Bone marrow (tissue), 2 donors: ENCODE data around the gene AHCYL1.

ENCODE experiments used
- DNase-seq, 2 donors: peaks; one replicate each; lab custom pipeline; 2025; lab: John Stamatoyannopoulos, UW

AHCYL1 gene

GRCh38 chr1:109976762-109977161 lies 7.8 kb upstream of the AHCYL1 start:
- DNase-seq = no peak

GRCh38 chr1:109977225-109977624 lies 7.3 kb upstream of the AHCYL1 start:
- no peak for DNase-seq

- no peak for DNase-seq
Measured at GRCh38 chr1:109977657-109978378, 6.7 kb upstream of the AHCYL1 start.

GRCh38 chr1:109978761-109979488 lies 5.6 kb upstream of the AHCYL1 start:
- no peak for DNase-seq

- no peak for DNase-seq
Measured at GRCh38 chr1:109979489-109980091, 5.0 kb upstream of the AHCYL1 start.

DNA sequence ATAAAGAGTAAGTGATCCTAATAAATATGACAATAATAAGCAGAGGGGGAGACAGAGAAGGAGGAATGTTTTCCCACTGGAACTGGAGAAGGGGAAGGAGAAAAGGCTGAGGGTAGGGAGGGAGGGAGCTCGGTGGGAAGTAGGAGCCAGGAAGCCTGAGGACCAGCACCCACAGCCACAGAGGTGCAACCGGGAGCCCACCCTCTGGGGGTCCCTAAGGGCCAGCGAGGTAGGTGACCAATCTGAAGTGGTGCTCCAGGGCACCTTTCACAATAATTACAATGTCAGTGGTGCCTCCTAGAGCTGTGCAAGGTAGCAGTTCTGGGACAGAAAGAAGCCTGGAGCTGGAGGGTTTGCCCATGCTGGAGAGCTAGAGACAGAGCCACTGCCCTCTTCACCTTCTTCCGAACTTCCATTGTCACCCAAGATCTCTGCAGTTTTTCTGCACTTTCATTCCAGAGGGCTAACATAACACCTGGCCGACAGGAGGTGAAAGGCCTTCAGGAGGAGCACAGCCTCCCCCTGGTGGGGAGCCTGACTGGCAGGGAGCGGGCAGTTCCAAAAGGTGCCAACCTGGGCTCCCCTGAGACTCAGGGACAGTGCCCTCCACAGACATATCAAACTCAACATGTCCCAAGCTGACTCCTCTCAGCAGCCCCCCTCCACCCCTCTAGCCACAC lies 4.1 kb upstream of the AHCYL1 start:
- no peak for DNase-seq

DNA sequence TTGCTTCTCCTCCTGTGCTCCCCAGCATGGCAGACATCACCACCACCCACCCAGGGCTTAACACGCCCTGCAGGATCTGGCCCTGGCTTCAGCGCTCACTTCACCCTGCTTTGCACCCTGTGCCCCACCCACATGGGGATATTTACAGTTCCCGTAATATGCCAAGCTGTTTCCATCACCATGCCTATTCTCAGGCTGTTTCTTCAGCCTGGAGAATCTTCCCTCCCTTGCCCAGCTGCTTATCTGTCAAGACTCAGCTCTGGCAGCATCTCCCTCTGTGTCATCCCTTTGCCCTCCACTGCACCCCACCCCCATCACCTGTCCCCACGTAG lies 3.6 kb upstream of the AHCYL1 start:
- DNase-seq = no peak

DNA sequence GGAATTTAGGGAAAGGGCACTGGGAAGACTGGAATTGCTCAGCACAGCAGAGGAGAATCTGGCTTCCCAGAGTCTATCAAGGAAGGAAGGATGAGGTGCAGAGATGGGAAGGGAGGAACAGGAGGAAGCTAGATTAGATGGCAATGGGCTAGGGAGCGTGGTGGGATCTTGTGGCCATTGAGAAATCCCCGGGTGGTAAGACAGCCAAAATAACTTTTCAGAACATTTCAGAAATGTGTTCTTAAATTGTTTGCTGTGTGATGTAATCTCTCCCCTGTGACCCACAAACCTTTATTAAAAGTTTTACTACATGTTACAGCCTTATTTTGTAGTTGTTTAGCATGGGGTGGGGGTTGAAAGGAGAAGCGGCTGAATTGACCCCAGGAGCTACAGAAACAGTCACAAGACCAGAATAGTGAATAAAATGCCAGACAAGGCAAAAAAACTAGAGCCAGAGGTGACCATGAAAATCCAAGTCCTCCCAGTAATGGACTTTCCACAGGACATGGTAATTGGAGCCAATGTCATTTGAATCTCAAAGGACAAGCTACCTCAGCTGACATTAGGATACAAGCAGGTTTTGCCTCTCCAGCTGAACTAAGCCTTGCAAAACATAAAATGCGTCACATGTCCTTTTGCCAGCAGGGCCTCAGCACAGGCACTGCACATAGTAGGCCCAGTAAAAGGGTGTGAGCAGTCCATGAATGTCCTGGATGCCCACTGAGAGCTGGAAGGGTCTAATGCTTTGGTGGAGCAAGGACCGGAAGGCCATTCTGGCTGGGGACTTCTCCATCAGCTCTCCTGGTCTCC lies 980 bp upstream of the AHCYL1 start:
- no peak for DNase-seq

GRCh38 chr1:109984190-109984455 lies 442 bp upstream of the AHCYL1 start:
- DNase-seq = no peak

GRCh38 chr1:109985247-109986053 lies 885 bp downstream of the AHCYL1 start:
- DNase-seq = no peak

GRCh38 chr1:109986054-109986444 lies 1.5 kb downstream of the AHCYL1 start:
- DNase-seq = no peak

DNA sequence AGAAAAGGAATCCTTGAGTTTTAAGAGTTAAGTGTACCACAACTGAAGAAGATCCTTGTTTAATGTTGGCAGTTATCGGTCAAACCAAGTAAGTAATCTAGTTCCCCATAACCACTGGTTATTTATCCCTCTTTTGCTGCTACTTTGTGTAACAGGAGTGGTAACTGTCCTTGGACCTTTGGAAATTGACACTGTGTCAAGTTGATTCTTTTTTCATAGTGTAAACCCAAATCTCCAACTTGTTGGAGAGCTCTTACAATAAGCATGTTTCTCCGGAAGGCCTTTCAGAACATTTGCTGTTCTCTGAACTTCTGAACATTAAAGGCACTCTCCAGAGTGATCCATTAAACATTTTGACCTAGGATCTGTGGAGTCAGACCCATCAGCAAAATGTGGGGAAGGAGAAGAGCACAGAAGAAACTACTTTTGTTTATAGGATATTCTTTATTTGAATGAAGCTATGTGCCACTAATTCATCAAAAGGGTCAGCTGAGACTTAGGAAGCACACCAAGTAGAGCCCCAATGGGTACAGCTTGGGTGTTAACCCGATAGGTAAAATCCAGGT lies 3.9 kb downstream of the AHCYL1 start:
- DNase-seq = no peak

GRCh38 chr1:109989506-109990301 lies 5.1 kb downstream of the AHCYL1 start:
- DNase-seq = no peak

DNA sequence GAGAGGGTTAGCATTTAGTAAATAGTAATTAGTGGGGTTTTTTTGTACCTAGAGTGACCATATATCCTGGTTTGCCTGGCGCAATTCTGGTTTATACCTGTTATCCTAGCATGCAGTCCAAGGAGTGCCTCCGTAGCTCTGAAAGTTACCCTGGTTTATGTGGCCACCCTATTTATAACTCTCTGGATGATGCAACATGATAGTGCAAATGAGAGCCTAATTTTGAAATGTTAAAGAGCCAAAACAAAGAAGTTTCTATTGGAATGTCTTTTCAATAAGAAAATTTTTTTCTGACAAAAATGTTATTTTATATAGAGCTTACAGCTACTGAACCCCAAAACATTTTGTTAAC lies 5.7 kb downstream of the AHCYL1 start:
- DNase-seq = no peak

GRCh38 chr1:109991400-109991925 lies 6.9 kb downstream of the AHCYL1 start:
- DNase-seq = no peak

- DNase-seq = no peak
Measured at GRCh38 chr1:109993885-109994284, 9.3 kb downstream of the AHCYL1 start.

GRCh38 chr1:109994654-109995053 lies 10.1 kb downstream of the AHCYL1 start:
- DNase-seq = no peak

DNA sequence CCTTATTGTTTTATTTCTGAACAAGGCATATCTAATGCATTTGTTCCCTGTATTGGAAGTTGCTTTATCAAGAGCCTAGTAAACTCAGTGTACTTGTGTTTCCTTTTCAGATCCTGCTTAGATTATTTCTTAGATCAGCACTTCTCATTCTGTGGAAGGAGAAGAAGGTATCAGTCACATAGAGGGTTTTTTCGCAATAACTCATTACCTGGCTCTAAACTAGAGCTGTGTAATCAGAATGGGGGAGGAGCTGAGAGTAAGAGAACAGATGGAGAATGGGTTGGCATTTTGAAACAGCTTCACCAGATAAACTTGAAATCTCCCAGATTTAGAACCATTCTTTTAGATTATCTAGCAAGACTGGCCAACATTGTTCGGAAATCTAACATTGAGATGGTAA lies 11.0 kb downstream of the AHCYL1 start:
- no peak for DNase-seq

DNA sequence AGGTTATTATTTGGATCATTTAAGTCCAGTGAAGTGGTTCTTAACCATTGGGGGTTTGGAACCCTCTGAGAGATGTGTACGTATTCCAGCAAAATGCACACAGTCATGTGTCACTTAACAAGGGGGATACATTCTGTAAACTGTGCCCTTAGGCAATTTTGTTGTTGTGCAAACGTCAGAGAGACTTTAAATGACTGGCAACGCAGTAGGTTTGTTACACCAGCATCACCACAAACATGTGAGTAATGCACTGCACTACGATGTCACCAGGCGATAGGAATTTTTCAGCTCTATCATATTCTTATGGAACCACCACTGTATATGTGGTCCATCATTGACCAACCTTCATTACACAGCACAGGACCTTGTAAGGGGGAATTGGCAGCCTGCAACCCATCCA lies 11.9 kb downstream of the AHCYL1 start:
- DNase-seq = no peak

GRCh38 chr1:109997204-109997866 lies 12.8 kb downstream of the AHCYL1 start:
- DNase-seq = no peak
